Astrocyte of the cerebellum (primary cell): Measurements from ENCODE around the gene NCK2.

ENCODE experiments used
- DNase-seq: peaks from one replicate; pipeline ENCODE4 v3.0.0-alpha.2; 2011; ENCODE audit warnings: low read depth
- H3K4me3 ChIP-seq: 2 replicates; pipeline ENCODE4 v1.5.1; 2011; ENCODE audit warnings: mild to moderate bottlenecking, low read depth, low read length, moderate library complexity
- CTCF ChIP-seq: IDR thresholded peaks from 2 replicates; pipeline ENCODE4 v1.5.1; 2012; ENCODE audit warnings: low read length, low read depth, moderate library complexity, mild to moderate bottlenecking; ENCODE audit errors: missing control alignments
- in situ Hi-C: cut with HindIII; loops from 2 replicates; pipeline ENCODE4 v1.10.0; 2017; ENCODE audit warnings: low sequenced_read_pairs

NCK2 gene

GRCh38 chr2:105782646-105783045 is 37.9 kb downstream of the NCK2 start:
- TF ChIP-seq CTCF: no peak
- H3K4me3 ChIP-seq: no peak overlapping the region
- in situ Hi-C loops: no loop called here
- DNase-seq: no peak

DNA sequence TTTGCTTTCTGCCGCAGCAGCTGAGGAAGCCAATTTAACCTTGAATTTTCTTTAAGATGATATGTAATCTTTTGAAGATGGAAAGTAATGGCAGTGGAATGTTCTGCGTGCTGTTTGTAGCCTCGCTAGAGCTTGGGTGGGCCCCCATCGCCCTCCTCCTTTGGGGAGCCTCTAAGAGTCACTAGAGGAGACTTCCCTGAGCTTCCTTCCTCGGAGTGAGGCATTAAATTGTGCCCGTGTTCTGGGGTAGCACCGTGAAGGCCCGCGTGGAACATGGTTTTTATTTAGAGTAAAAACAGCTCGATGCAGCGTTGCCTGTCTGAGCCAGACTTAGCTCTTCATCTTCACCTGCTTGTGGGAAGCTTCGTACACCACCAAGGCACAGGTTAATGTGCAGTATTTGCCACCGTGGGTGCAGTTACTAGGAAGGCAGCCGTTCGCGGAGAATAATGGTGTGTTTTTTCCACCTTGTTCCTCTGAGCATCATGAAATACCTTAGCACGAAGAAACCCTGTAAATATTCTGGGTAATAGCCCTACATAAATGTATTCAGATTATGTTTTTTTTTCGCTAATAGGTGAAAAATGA is 38.5 kb downstream of the NCK2 start:
- no peak overlapping the region for H3K4me3 ChIP-seq
- DNase-seq: no peak
- in situ Hi-C loops: no loop called here
- no peak for TF ChIP-seq CTCF

DNA sequence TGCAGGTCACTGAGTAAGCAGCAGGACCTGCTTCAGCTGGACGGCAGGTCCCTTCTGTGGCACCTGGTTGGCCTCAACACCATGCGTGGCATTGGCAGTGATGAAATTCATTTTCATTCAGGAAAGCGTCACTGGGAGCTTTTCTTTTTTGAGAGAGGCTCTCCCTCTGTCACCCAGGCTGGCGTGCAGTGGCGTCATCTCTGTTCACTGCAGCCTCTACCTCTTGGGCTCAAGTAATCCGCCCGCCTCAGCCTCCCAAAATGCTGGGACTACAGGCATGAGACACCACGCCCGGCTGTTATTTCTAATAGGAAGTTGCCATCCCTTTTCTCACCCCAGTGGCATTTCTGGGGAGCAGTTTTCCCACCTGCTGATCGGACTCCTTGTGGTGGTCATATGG is 39.3 kb downstream of the NCK2 start:
- in situ Hi-C loops: no loop called here

DNA sequence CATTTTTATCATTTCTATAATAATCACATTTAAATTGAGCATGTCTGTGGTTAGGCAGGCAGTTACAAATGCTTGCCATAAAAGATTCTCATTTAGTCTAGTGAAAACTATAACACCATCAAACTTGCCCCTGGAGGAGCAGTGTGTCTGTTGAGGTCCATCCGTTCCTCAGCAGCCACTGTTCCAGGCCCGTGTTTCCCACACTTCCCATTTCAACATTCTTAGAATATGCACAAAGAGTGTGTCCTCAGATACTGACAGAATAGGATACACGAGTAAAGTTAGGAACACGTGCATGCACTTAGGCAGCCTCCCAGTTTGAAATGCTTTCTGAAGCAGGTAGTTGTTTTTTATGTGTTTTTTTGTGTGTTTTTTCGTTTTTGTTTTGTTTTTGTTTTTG is 39.9 kb downstream of the NCK2 start:
- no peak for DNase-seq
- TF ChIP-seq CTCF: no peak
- in situ Hi-C loops: no loop called here
- no peak overlapping the region for H3K4me3 ChIP-seq

More for the DNA sequence above, 39.3 kb downstream of the NCK2 start:
- H3K4me3 ChIP-seq: no peak overlapping the region
- no peak for DNase-seq
- TF ChIP-seq CTCF: no peak

DNA sequence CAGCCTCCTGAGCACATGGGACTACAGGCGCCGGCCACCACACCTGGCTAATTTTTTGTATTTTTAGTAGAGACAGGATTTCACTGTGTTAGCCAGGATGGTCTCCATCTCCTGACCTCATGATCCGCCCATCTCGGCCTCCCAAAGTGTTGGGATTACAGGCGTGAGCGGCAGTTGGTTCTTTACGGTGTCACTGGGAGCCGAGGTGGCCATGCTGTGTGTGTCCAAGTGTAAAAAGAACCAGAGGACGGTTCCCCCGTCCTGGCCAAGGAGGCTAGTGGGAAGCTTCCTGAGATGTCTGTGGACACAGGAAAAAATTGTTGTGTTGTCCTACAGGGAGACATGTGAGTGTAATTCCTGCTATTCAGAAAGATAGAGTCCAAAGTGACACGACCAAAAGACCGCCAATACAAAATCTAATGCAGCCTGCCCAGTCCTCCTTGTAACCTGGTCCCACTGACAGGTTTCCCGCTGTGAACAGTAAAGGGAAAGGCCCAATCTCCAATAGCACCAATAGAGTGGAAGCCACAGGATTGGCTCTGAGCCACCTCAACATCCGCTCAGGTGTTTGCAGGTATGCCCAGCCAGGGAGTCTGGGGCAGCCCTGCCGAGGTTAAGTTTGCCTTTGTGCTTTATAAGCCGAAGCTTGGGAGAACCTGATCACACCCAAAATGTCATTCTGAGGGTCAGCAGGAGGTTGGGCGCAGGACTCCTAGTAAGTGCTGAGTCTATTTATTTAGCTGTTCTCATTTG is 40.6 kb downstream of the NCK2 start:
- no peak for TF ChIP-seq CTCF
- no peak for DNase-seq
- in situ Hi-C loops: no loop called here
- no peak overlapping the region for H3K4me3 ChIP-seq

DNA sequence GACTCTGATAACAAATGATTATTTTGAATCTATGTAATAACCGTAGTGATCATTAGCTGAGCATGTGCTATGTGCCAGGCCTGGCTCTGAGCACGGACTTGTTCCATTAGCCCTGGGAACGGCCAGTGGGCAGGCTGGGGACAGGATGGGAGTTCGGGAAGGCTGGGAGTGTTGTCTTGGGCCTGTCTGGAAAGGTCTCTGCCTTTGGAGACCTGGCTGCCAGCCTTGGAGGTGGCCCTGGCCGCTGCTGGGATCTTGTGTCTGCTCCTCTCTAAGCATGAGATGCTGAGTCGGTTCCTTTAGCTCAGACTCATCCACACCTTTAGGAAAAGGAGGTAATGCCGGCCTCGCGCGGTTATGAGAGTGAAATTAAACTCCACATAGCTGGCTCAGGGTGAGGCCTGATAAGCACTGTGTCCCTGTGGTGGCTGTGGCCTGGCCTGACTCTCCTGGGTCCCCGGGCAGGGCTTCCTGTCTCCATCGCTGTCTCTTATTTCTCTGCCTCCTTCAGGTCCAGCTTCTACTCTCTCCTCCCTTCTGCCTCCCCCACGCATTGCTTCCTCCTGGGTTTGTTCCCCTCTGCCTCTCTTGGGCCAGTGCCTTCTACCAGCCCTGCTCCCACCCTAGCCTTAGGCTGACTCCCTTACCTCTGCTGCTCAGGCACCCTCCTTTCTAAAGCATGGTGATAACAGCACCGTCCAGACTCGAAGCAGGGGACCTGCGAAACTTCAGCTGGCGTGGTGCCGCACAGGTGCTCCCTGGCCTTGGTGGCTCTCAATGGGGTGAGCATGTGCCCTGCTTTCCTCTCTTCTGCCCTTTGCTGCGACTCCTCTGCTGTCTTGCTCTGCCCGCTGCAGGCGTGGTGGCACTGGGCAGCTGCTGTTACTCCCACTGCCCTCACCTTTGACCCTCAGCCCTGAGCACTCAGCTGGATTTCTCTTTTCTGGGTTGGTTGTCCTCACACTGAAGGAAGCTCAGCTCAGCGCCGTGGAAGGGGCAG is 41.8 kb downstream of the NCK2 start:
- no peak for DNase-seq
- no peak overlapping the region for H3K4me3 ChIP-seq
- TF ChIP-seq CTCF: no peak
- in situ Hi-C loops: no loop called here
